Body of pancreas (tissue), 4 donors: ENCODE results near the gene ATP6V1G1. TPM values are rescaled to one million over a fixed set of nuclear protein-coding genes. Genes with fewer than 3 reads are reported as not detected.

Experiments
- ATAC-seq: fragments of 150-250 bp; one replicate; pipeline ENCODE4 v1.9.1; 2016
- DNase-seq, 4 donors: peaks; one replicate each; pipeline ENCODE4 v3.0.0-alpha.2; 2019
- H3K27ac ChIP-seq, 4 donors: fragments of 200-600 bp; sonication (generic); 1 replicate in 3 of 4; 2 replicates in 1 of 4; pipeline versions ENCODE4 v1.5.1 to v1.6.1; 2016 to 2019; ENCODE audit warnings: mild to moderate bottlenecking in 1 of 4, mixed read lengths in 1 of 4, moderate library complexity in 1 of 4
- H3K27me3 ChIP-seq, 2 donors: fragments of 200-600 bp; sonication (generic); one replicate each; pipeline ENCODE4 v1.6.0; 2016; ENCODE audit warnings: mild to moderate bottlenecking in 1 of 2
- H3K36me3 ChIP-seq, 2 donors: fragments of 200-600 bp; sonication (generic); replicated peaks in 1 of 2; 2 replicates each; pipeline ENCODE4 v1.5.1; 2016; ENCODE audit warnings: low read depth in 2 of 2; ENCODE audit not compliant: insufficient read depth in 1 of 2
- H3K4me1 ChIP-seq: fragments of 200-600 bp; sonication (generic); one replicate; pipeline ENCODE4 v1.6.0; 2016
- H3K4me3 ChIP-seq, 2 donors: fragments of 200-600 bp; sonication (generic); 1 replicate in 1 of 2; 2 replicates in 1 of 2; pipeline ENCODE4 v1.5.1; 2016 to 2019
- H3K9me3 ChIP-seq, 3 donors: fragments of 200-600 bp; sonication (generic); 1 replicate in 2 of 3; 2 replicates in 1 of 3; pipeline ENCODE4 v1.5.1; 2016
- POLR2A ChIP-seq, 3 donors: fragments of 450-650 bp; IDR thresholded peaks; one replicate each; pipeline ENCODE4 v1.6.1; 2016; ENCODE audit warnings: antibody characterized with exemption in 3 of 3, mild to moderate bottlenecking in 2 of 3
- WGBS, 2 donors: methylation state at CpG; one replicate each; pipeline ENCODE4 v1.1.5; 2017; 5-methylcytosine and 5-hydroxymethylcytosine counted together
- intact Hi-C: fragments of 100-400 bp; cut with DNase I; formaldehyde crosslinking; loops from one replicate; pipeline ENCODE4 v1.15.1; 2023
- total RNA-seq, 2 donors: library from RNA; depleted of rRNA; stranded (reverse); fragments of >200 nt; gene quantifications; one replicate each; pipeline ENCODE4 v1.1.0, GENCODE V29; 2016
- TF ChIP-seq, protein P1 (sequence below), 7 experiments: fragments of 450-650 bp in 4 of 7; fragments of 200-600 bp in 3 of 7; sonication (generic) in 3 of 7; IDR thresholded peaks; one replicate each; pipeline ENCODE4 v1.5.1; 2016 to 2019; ENCODE audit warnings: antibody characterized with exemption in 7 of 7

Gene ATP6V1G1
- total RNA-seq, 2 donors from 2014 or later = 62.3 to 91.3 TPM

DNA sequence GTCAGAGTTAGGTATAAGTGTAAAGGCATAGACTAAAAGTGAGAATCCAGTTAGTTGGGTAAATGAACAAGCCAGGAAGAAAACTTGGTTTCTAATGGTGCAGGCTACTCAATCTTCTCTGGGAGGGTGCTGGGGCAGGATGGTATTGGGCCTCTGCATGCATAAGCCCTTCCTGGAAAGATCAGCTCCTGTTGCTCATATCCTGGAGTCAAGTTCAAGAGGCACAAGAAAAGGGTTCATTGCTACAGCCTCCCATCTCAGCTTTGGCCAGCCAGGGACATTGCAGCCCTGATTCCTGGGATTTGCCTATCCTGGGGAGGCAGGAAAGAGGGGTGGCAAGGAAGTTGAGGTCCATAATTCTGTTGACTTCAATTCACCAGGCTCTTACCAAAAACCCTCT is 40.7 kb upstream of the ATP6V1G1 start:
- no peaks in the 10 kb centered on the region for H3K27me3 ChIP-seq

DNA sequence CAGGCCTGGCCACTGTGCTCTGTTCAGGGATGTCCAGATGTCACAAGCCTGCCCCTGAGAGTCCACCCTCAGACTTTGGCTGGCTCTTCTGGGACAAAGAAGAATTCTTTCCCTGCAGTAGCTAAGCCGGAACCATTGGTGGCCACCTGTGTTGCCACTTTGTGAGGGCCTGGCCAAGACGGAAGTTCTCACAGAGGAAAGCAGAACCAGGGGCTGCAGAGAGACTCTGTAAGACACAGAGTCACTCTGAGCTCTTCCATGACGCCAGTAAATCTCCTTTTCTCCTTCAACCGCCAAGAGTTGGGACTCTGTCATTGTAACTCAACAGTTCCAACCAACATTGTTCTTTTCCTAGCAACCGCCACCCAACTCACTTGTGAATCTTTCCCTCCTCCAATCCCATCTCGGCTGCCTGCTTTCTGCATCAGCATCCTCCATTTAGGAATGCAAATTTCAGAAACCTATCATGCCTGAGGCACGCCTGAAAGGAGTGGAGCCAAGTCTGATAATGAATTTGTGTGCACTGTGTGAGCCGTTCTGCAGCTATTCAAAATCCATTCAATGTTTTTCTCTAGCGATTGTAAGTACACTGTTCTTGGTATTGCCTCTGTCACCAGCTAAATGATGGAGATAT is 37.8 kb upstream of the ATP6V1G1 start:
- no peak for DNase-seq
- H3K4me1 ChIP-seq = peaks cover 7% of the 10 kb centered on the region
- H3K27me3 ChIP-seq = no peaks in the 10 kb centered on the region
- TF ChIP-seq, protein P1, sequence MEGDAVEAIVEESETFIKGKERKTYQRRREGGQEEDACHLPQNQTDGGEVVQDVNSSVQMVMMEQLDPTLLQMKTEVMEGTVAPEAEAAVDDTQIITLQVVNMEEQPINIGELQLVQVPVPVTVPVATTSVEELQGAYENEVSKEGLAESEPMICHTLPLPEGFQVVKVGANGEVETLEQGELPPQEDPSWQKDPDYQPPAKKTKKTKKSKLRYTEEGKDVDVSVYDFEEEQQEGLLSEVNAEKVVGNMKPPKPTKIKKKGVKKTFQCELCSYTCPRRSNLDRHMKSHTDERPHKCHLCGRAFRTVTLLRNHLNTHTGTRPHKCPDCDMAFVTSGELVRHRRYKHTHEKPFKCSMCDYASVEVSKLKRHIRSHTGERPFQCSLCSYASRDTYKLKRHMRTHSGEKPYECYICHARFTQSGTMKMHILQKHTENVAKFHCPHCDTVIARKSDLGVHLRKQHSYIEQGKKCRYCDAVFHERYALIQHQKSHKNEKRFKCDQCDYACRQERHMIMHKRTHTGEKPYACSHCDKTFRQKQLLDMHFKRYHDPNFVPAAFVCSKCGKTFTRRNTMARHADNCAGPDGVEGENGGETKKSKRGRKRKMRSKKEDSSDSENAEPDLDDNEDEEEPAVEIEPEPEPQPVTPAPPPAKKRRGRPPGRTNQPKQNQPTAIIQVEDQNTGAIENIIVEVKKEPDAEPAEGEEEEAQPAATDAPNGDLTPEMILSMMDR (IDR thresholded peaks at IDR 0.05) = no peak
- TF ChIP-seq POLR2A (IDR thresholded peaks at IDR 0.05) = no peak
- no peaks in the 10 kb centered on the region for H3K36me3 ChIP-seq
- H3K9me3 ChIP-seq = peaks cover 0 to 5% (median 0%) of the 10 kb centered on the region in 3 donors
- H3K27ac ChIP-seq = no peak overlapping the region
- no peak overlapping the region for H3K4me3 ChIP-seq
- no peak for ATAC-seq
- 60 to 65% methylated on average over 7 to 9 of the region's 9 CpGs for WGBS, 2 donors
- intact Hi-C loops = no loop called here

More for the DNA sequence above, 40.7 kb upstream of the ATP6V1G1 start:
- H3K4me3 ChIP-seq = no peak overlapping the region
- no peak for TF ChIP-seq POLR2A (IDR thresholded peaks at IDR 0.05)
- TF ChIP-seq, protein P1 (IDR thresholded peaks at IDR 0.05) = no peak
- intact Hi-C loops = no loop called here
- DNase-seq (no peak), ATAC-seq (no peak)
- H3K9me3 ChIP-seq = peaks cover 0 to 5% (median 0%) of the 10 kb centered on the region in 3 donors
- no peaks in the 10 kb centered on the region for H3K36me3 ChIP-seq
- H3K4me1 ChIP-seq = peaks cover 2% of the 10 kb centered on the region
- no peak overlapping the region for H3K27ac ChIP-seq

DNA sequence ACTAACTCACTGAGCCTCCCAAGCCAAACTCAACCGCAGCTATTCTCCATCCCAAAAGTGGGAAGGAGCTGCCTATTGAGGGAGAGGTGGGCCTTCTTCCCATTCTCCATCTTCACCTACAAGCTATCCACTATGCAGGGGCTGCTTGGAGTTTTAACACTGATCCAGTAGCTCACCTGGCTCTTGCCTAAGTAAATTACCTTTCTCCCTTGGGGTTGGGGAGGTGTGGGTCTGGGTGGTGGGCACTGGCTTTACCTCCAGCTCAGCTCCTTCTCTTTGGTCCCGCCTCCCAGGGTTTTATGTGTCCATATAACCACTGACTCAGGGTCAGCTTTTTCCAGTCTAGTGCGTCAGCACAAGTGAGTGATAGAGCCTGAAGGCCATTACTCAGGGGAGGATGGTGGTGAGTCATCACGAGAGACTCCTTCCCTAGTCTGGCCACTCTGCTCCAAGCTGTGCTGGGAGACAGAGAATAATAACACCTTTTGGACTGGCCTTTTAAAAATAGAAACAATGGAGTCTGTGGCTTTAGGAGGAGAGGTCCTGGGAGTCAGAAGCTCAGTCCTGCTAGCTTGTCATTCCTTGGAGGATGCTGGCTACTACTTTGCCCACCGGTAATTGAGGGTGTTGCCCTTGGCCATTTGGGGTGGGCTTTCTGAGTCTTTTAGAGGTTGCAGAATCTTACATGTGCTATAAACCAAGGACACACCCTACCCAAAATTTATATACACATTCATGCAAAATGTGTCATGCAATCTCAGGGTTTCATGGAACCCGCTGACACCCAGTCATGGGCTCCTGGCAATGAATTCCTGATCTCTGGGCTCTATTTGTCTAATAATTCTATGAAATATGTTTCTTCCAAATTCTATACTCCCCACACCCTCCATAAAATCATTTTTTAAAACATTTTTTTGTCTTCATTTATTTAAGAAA is 35.6 kb upstream of the ATP6V1G1 start:
- Histone ChIP-seq H3K27me3 (no peaks in the 10 kb centered on the region), H3K4me1 (peaks cover 7% of the 10 kb centered on the region), H3K4me3 (no peak overlapping the region), H3K27ac (peak overlapping the region in 1 of 4 donors; percentile 45), H3K9me3 (peaks cover 0 to 5% (median 0%) of the 10 kb centered on the region in 3 donors), H3K36me3 (no peaks in the 10 kb centered on the region)
- ATAC-seq (peak; percentile 92), DNase-seq (peak; percentile 16 to 85 (median 66))
- no peak for TF ChIP-seq POLR2A (IDR thresholded peaks at IDR 0.05)
- TF ChIP-seq, protein P1 (IDR thresholded peaks at IDR 0.05) = no peak
- intact Hi-C loops = no loop called here
- 72 to 74% methylated on average over 5 to 6 of the region's 6 CpGs for WGBS, 2 donors

DNA sequence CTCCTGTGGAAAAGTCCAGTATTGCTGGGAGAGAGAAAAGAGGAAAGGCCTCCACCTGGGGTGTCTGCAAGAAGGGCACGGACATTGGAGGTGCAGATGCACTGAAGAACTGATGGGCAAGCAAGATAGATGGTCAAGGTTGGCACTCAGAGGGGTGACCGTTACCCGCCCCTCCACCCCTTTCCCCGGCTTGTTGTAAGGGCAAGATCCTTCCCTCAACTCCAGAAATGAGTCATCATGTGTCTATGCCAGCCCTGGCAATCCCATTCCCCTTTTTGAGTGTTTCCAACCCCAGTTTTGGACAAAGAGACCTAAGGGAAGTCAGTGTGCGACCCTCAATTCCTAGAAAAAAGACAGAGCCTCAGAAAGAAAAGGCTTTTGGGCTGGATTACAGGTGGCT is 34.9 kb upstream of the ATP6V1G1 start:
- DNase-seq (no peak), ATAC-seq (no peak)
- TF ChIP-seq, protein P1 (IDR thresholded peaks at IDR 0.05) = no peak
- no peak for TF ChIP-seq POLR2A (IDR thresholded peaks at IDR 0.05)
- intact Hi-C loops = no loop called here
- 78 to 92% methylated on average over 5 of the region's 5 CpGs for WGBS, 2 donors
- Histone ChIP-seq H3K36me3 (no peaks in the 10 kb centered on the region), H3K4me3 (no peak overlapping the region), H3K4me1 (peaks cover 7% of the 10 kb centered on the region), H3K9me3 (peaks cover 0 to 5% (median 0%) of the 10 kb centered on the region in 3 donors), H3K27me3 (no peaks in the 10 kb centered on the region), H3K27ac (peak overlapping the region in 1 of 4 donors; percentile 2)
